Vagina (tissue), 2 donors: ENCODE measurements around the gene ZNF280D.

ENCODE experiments used
- POLR2A ChIP-seq, 2 donors: fragments of 450-650 bp; IDR thresholded peaks; one replicate each; pipeline ENCODE4 v1.6.1; 2017; ENCODE audit warnings: antibody characterized with exemption in 2 of 2, mild to moderate bottlenecking in 2 of 2, moderate library complexity in 2 of 2
- POLR2AphosphoS5 ChIP-seq, 2 donors: sonication (generic); formaldehyde crosslinking; IDR thresholded peaks; one replicate each; pipeline ENCODE4 v1.9.0; 2017; ENCODE audit warnings: antibody characterized with exemption in 2 of 2, mild to moderate bottlenecking in 2 of 2, low read depth in 1 of 2; ENCODE audit not compliant: insufficient read depth in 1 of 2
- TF ChIP-seq, protein P1 (sequence below), 3 experiments: fragments of 450-650 bp in 2 of 3; fragments of 200-600 bp in 1 of 3; sonication (generic) in 1 of 3; IDR thresholded peaks; one replicate each; pipeline ENCODE4 v1.5.1; 2017 to 2019; ENCODE audit warnings: antibody characterized with exemption in 3 of 3, mild to moderate bottlenecking in 2 of 3, moderate library complexity in 2 of 3

DNA sequence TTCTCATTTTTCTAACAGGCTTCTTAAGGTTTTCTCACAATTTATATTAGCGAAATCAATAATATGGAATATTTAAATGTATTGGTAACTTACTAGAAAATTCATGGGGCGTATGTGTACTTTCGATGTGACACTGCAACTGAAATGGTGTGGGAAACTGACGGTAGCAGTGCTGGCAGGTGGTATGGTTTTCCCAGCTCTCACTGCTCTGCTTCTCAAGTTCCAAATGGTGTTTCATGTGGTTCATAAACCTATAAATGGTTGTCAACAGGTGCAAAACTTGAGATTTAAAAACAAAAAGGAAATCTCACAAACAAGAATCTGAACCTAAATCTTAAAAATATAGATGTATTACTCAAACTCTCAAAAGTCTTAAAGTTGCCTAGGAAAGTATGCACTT lies 54.7 kb downstream of the ZNF280D start:
- TF ChIP-seq, protein P1, sequence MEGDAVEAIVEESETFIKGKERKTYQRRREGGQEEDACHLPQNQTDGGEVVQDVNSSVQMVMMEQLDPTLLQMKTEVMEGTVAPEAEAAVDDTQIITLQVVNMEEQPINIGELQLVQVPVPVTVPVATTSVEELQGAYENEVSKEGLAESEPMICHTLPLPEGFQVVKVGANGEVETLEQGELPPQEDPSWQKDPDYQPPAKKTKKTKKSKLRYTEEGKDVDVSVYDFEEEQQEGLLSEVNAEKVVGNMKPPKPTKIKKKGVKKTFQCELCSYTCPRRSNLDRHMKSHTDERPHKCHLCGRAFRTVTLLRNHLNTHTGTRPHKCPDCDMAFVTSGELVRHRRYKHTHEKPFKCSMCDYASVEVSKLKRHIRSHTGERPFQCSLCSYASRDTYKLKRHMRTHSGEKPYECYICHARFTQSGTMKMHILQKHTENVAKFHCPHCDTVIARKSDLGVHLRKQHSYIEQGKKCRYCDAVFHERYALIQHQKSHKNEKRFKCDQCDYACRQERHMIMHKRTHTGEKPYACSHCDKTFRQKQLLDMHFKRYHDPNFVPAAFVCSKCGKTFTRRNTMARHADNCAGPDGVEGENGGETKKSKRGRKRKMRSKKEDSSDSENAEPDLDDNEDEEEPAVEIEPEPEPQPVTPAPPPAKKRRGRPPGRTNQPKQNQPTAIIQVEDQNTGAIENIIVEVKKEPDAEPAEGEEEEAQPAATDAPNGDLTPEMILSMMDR (IDR thresholded peaks at IDR 0.05): no peak
- TF ChIP-seq POLR2A (IDR thresholded peaks at IDR 0.05) (no peak), POLR2AphosphoS5 (IDR thresholded peaks at IDR 0.05; ENCODE audit: insufficient read depth in 1 of 2, low read depth in 1 of 2) (no peak)
